ENCODE measurements around the gene POM121. TPM values are rescaled to one million over a fixed set of nuclear protein-coding genes. Genes with fewer than 3 reads are reported as not detected.
"Not testable (repeated sequence)": the region's sequence is repeated elsewhere in the genome, so short reads cannot be mapped to it uniquely, and the experiment has no call there.

The POM121 gene
- total RNA-seq, 1 donor from 2014 or later = 21.9 TPM

GRCh38 chr7:72965186-72965975 lies 40.5 kb downstream of the POM121 start:
- H3K4me3 ChIP-seq; H3K4me1 ChIP-seq; DNase-seq (ENCODE audit: extremely low spot score in 2 of 2); H3K36me3 ChIP-seq; H3K9me3 ChIP-seq; H3K27ac ChIP-seq; intact Hi-C loops (cut with DNase I); H3K27me3 ChIP-seq: not testable (repeated sequence)

DNA sequence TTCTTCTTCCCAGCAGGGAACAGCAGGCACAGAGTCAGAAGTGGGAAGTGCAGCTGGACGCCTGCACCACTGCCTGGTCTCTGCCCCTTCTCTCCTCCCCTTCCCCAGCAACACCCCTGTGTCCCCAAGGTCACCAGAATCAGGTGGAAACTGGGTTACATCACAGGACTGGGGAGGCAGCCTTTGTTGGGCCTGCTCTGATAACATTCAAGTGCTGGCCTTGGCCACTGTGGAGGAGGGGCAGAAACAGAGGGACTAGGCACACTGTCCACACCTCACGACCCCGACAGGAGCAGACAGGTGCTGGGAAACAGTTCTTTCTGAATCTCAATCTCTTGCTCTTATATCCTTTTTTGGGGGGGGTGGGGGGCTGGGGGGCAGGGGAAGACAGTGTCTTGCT lies 42.0 kb downstream of the POM121 start:
- H3K27ac ChIP-seq; H3K4me3 ChIP-seq; H3K36me3 ChIP-seq; DNase-seq (ENCODE audit: extremely low spot score in 2 of 2); H3K4me1 ChIP-seq; H3K9me3 ChIP-seq; intact Hi-C loops (cut with DNase I); H3K27me3 ChIP-seq: not testable (repeated sequence)

DNA sequence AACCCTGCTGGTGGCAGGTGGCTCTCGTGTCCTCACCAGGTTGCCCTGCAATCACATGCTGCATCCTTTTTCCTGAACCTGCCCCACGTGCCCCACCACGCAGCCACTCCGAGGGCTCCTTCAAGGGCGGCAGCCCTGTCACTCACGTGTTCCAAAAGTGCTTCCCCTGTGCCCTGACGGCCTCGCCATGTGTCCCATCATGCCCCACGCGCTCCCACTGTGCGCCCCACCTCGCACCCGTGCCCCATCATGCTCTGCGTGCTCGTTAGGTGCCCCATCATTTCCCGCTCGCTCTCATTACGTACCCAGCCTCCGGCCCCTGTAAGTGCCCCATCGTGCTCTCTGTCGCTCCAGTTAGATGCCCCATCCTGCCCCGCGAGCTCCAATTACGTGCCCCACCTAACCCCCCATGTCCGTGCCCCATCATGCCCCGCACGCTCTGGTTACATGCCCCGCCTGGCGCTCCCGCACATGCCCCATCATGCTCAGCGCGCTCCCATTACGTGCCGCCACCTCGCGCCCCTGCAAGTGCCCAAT lies 44.2 kb downstream of the POM121 start, which contains the start of gene TRIM74:
Gene TRIM74 (minus strand): TSS at position 487 of the 537 bp plus-strand sequence. CDS start 3,309 bp downstream, outside the sequence.
- H3K27me3 ChIP-seq; H3K36me3 ChIP-seq; H3K27ac ChIP-seq; intact Hi-C loops (cut with DNase I); DNase-seq (ENCODE audit: extremely low spot score in 2 of 2); H3K4me1 ChIP-seq; H3K9me3 ChIP-seq; H3K4me3 ChIP-seq: not testable (repeated sequence)

DNA sequence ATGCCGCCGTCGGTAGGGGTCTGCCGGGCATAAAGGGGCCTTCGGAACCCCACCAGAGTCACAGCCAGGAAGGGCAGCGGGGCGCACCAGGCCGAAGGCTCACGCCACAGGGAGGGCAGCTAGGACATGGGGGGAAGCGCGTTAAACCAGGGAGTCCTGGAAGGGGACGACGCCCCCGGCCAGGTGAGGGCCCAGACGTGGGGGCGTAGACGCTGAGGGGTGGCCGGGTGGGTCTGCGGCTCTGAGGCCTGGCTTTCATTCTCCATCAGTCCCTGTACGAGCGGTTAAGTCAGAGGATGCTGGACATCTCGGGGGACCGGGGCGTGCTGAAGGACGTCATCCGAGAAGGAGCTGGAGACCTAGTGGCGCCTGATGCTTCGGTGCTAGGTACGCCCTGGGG lies 44.8 kb downstream of the POM121 start:
- H3K4me1 ChIP-seq; H3K27ac ChIP-seq; H3K27me3 ChIP-seq; intact Hi-C loops (cut with DNase I); H3K4me3 ChIP-seq; DNase-seq (ENCODE audit: extremely low spot score in 2 of 2); H3K9me3 ChIP-seq; H3K36me3 ChIP-seq: not testable (repeated sequence)

DNA sequence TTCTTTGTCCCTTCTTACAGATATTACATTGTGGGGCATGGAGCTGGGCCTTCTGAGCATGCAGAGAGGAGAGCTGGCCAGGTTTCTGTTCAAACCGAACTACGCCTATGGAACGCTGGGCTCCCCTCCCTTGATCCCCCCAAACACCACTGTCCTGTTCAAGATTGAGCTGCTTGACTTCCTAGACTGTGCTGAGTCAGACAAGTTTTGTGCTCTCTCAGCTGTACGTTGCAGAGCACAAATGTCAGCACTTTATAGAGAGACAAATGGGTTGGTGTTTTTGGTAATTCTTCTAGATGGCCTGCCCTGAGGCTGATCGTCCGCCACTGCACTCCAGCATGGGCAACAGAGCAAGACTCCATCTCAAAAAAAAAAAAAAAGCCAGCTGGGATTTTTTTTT lies 46.6 kb downstream of the POM121 start:
- H3K9me3 ChIP-seq; H3K36me3 ChIP-seq; intact Hi-C loops (cut with DNase I); H3K27ac ChIP-seq; H3K4me3 ChIP-seq; DNase-seq (ENCODE audit: extremely low spot score in 2 of 2); H3K27me3 ChIP-seq; H3K4me1 ChIP-seq: not testable (repeated sequence)

DNA sequence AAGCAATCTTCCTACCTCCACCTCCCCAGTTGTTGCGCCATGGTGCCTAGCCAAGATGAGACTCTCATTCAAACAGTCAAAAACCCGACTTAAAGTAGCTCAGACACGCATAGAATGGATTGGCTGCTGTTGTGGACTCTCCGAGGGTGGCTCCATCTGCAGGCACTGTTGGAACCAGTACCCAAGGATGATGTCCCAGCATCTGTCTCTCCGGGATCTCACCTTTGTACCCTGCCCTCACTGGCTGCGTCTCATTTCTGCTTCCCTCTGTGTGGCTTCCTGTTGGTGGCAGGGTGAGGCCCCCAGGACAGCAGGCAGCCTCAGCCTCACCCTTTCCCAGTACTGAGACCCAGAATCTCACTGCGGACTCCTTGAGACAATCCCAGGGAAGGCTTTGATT lies 49.9 kb downstream of the POM121 start:
- H3K9me3 ChIP-seq; H3K27me3 ChIP-seq; DNase-seq (ENCODE audit: extremely low spot score in 2 of 2); H3K27ac ChIP-seq; H3K4me3 ChIP-seq; intact Hi-C loops (cut with DNase I); H3K4me1 ChIP-seq; H3K36me3 ChIP-seq: not testable (repeated sequence)

- H3K27me3 ChIP-seq; H3K4me3 ChIP-seq; intact Hi-C loops (cut with DNase I); H3K4me1 ChIP-seq; H3K36me3 ChIP-seq; DNase-seq (ENCODE audit: extremely low spot score in 2 of 2); H3K9me3 ChIP-seq; H3K27ac ChIP-seq: not testable (repeated sequence)
Measured at GRCh38 chr7:72975656-72976286, 50.9 kb downstream of the POM121 start.

- H3K4me3 ChIP-seq; intact Hi-C loops (cut with DNase I); H3K4me1 ChIP-seq; H3K9me3 ChIP-seq; H3K27ac ChIP-seq; H3K36me3 ChIP-seq; H3K27me3 ChIP-seq; DNase-seq (ENCODE audit: extremely low spot score in 2 of 2): not testable (repeated sequence)
Measured at GRCh38 chr7:72976434-72976833, 51.5 kb downstream of the POM121 start.

DNA sequence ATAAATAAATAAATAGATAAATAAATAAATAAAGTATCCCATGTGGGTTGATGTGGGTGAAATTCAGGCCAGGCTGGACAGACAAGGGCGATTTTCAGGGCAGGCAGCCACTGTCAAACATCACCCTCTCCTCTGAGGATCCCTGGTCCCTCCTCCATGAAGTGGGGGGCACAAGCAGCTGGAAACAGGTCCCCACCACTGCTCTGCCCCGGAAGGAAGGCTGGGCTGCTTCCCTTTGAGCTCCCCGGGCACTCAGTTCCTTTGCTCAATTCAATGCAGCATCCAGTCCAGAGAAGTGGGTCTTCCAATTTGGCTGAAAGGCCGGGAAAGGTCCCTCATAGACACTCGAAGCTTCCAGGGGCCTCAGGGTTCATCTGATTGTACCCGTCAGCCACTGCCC lies 55.5 kb downstream of the POM121 start:
- H3K36me3 ChIP-seq; intact Hi-C loops (cut with DNase I); DNase-seq (ENCODE audit: extremely low spot score in 2 of 2); H3K9me3 ChIP-seq; H3K27me3 ChIP-seq; H3K4me3 ChIP-seq; H3K4me1 ChIP-seq; H3K27ac ChIP-seq: not testable (repeated sequence)

GRCh38 chr7:72982084-72982483 lies 57.2 kb downstream of the POM121 start:
- DNase-seq (ENCODE audit: extremely low spot score in 2 of 2); H3K9me3 ChIP-seq; H3K4me1 ChIP-seq; H3K27me3 ChIP-seq; H3K36me3 ChIP-seq; H3K4me3 ChIP-seq; H3K27ac ChIP-seq; intact Hi-C loops (cut with DNase I): not testable (repeated sequence)

DNA sequence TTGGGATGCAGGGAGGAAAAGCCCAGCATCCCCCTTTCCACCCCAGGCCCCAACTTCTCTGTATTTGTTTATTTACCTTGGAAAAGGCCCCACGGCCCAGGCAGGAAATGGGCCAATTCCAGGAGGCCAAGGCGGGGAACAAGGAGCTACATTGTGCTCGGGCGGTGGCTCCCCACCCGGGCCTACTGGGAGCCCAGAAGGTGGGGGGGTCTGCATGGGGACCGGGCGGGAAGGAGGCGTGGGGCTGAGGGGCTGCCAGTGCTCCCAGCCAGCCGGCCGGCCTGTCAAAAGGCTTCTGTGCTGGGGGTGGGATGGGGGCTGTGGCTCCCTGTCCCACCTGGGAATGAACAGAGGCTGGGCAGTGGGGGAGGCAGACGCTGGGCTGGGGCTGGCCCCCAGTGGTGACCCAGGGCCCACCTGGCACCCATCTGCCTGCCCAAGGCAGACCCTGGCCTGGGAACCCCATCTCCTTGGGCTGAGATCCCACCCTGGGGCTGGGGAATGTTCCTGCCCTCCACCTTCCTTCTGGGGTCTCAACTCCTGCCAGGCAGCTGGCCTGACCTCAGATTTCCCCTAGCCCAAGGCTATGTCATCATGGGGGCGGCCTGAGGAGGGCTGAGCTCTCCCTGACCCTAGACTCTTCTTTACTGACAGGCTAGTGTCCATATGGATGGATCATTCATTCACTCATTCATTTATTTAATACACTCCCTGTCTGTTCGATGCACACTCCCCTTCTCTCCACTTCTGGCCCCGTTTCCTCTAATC lies 65.4 kb downstream of the POM121 start:
- DNase-seq (ENCODE audit: extremely low spot score in 2 of 2); H3K4me3 ChIP-seq; H3K36me3 ChIP-seq; H3K4me1 ChIP-seq; H3K9me3 ChIP-seq; intact Hi-C loops (cut with DNase I); H3K27me3 ChIP-seq; H3K27ac ChIP-seq: not testable (repeated sequence)

DNA sequence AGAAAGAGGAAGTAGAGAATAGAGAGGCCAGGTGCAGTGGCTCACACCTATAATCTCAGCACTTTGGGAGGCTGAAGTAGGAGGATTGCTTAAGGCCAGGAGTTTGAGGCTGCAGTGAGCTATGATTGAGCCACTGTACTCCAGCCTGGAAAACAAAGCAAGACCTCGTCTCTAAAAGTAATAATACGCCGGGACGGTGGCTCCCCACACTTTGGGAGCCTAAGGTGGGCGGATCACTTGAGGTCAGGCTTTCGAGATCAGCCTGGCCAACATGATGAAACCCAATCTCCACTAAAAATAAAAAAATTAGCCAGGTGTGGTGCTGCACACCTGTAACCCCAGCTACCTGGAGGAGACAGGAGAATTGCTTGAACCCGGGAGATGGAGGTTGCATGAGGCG lies 70.6 kb downstream of the POM121 start:
- intact Hi-C loops (cut with DNase I); DNase-seq (ENCODE audit: extremely low spot score in 2 of 2); H3K36me3 ChIP-seq; H3K27me3 ChIP-seq; H3K9me3 ChIP-seq; H3K27ac ChIP-seq; H3K4me3 ChIP-seq; H3K4me1 ChIP-seq: not testable (repeated sequence)

GRCh38 chr7:72997447-72997846 lies 72.6 kb downstream of the POM121 start:
- H3K9me3 ChIP-seq; intact Hi-C loops (cut with DNase I); H3K27ac ChIP-seq; H3K27me3 ChIP-seq; H3K4me1 ChIP-seq; H3K4me3 ChIP-seq; H3K36me3 ChIP-seq; DNase-seq (ENCODE audit: extremely low spot score in 2 of 2): not testable (repeated sequence)

Measured in vagina (tissue), 2 donors.